Measurements from ENCODE around the gene DLG1. TPM values are rescaled to one million over a fixed set of nuclear protein-coding genes. Genes with fewer than 3 reads are reported as not detected.

The DLG1 gene
- total and polyA plus RNA-seq, 2 of the 4 experiments (the other 2 are of a cell fraction), result 21.2 to 57.7 TPM

DNA sequence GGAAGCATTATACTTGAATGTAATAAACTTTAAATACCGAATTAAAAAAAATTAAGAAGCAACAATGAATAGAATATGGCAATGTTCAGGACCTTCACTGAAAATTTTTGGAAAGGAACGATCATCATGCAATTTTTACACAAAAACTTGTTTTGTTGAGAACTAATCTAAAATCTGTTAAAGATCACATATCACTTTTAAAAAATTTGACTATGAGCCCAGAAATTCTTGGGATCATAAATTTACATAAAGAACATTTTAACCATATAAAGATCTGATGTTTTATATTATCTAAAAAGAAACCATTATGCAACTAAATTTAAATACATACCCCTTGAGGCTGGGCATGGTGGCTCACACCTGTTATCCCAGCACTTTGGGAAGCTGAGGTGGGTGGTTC lies 192.6 kb downstream of the DLG1 start:
- intact Hi-C loops (cut with micrococcal nuclease), result no loop called here
- Histone ChIP-seq H3K4ac (ENCODE audit: low read depth, low read length) (no peak overlapping the region), H4K20me1 (ENCODE audit: insufficient read depth, low read length) (no peaks in the 10 kb centered on the region), H2AFZ (replicated peaks; ENCODE audit: low read length, poor library complexity) (no peak overlapping the region), H3K4me2 (ENCODE audit: low read depth, low read length) (no peak overlapping the region), H2BK5ac (ENCODE audit: low read depth, low read length, poor library complexity, severe bottlenecking) (no peak overlapping the region), H3K56ac (ENCODE audit: extremely low read depth, insufficient read depth, low read length) (no peak overlapping the region), H3K9ac (ENCODE audit: low read depth, low read length) (no peak overlapping the region), H4K8ac (ENCODE audit: low read depth in 2 of 2, low read length in 2 of 2) (no peak overlapping the region), H3K79me1 (ENCODE audit: low read depth in 1 of 2, low read length in 2 of 2) (peaks cover 0 to 3% of the 10 kb centered on the region in 2 experiments; a peak in 1 of 4 replicates), H3K4me1 (ENCODE audit: control insufficient read depth, insufficient read depth, low read length) (peaks cover 2% of the 10 kb centered on the region; the same call in 1 of the 2 replicates), H2BK15ac (ENCODE audit: low read depth, low read length) (no peak overlapping the region), H3K23ac (ENCODE audit: low read depth, low read length) (no peak overlapping the region), H2AK5ac (ENCODE audit: low read depth, low read length) (no peak overlapping the region), H3K18ac (ENCODE audit: low read depth, low read length) (no peak overlapping the region), H3K9me3 (ENCODE audit: control insufficient read depth, insufficient read depth, low read length) (no peaks in the 10 kb centered on the region), H3K27me3 (ENCODE audit: control insufficient read depth, insufficient read depth, low read length) (no peaks in the 10 kb centered on the region), H2BK120ac (ENCODE audit: low read depth, low read length) (no peak overlapping the region), H4K91ac (ENCODE audit: insufficient read depth, low read depth, low read length) (no peak overlapping the region), H3K36me3 (ENCODE audit: control insufficient read depth, insufficient read depth, low read length) (peaks cover 3% of the 10 kb centered on the region), H3K4me3 (ENCODE audit: insufficient read depth, low read depth, low read length) (no peak overlapping the region), H4K5ac (ENCODE audit: low read depth, low read length) (no peak overlapping the region), H3K14ac (replicated peaks; ENCODE audit: low read depth, low read length) (no peak overlapping the region), H3K9me1 (ENCODE audit: insufficient read depth, low read length) (no peaks in the 10 kb centered on the region; the same call in 1 of the 2 replicates), H3K27ac (ENCODE audit: insufficient read depth, low read length) (no peak overlapping the region), H2BK20ac (ENCODE audit: low read depth, low read length) (no peak overlapping the region), H2AK9ac (replicated peaks; ENCODE audit: low read depth, low read length, poor library complexity) (no peak overlapping the region)
- ChIA-PET POLR2A (ENCODE audit: unreplicated experiment) (no interaction called here), CTCF (no interaction called here)
- dilution Hi-C loops (cut with HindIII; ENCODE audit: low sequenced_read_pairs, unreplicated experiment), result no loop called here
- no peak for TF ChIP-seq RAD21 (IDR thresholded peaks at IDR 0.05; ENCODE audit: low read length)
- no peak for TF ChIP-seq CEBPB (IDR thresholded peaks at IDR 0.05; ENCODE audit: low read depth, low read length)
- TF ChIP-seq, protein P1, sequence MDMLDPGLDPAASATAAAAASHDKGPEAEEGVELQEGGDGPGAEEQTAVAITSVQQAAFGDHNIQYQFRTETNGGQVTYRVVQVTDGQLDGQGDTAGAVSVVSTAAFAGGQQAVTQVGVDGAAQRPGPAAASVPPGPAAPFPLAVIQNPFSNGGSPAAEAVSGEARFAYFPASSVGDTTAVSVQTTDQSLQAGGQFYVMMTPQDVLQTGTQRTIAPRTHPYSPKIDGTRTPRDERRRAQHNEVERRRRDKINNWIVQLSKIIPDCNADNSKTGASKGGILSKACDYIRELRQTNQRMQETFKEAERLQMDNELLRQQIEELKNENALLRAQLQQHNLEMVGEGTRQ (IDR thresholded peaks at IDR 0.05; ENCODE audit: low read depth, low read length), result no peak
- no peak for TF ChIP-seq RCOR1 (IDR thresholded peaks at IDR 0.05; ENCODE audit: insufficient replicate concordance, low read length)
- TF ChIP-seq CHD1 (IDR thresholded peaks at IDR 0.05; ENCODE audit: low read depth, low read length), result no peak
- TF ChIP-seq RFX5 (IDR thresholded peaks at IDR 0.05; ENCODE audit: low read depth, low read length), result no peak
- TF ChIP-seq MAZ (IDR thresholded peaks at IDR 0.05; ENCODE audit: borderline replicate concordance, low read depth, low read length), result no peak
- no peak for TF ChIP-seq MAFK (IDR thresholded peaks at IDR 0.05; ENCODE audit: low read depth, low read length)
- no peak for TF ChIP-seq NFE2L2 (IDR thresholded peaks at IDR 0.05; ENCODE audit: low read depth, low read length)
- no peak for TF ChIP-seq POLR2A (IDR thresholded peaks at IDR 0.05; ENCODE audit: low read depth, low read length)
- TF ChIP-seq, protein P2, sequence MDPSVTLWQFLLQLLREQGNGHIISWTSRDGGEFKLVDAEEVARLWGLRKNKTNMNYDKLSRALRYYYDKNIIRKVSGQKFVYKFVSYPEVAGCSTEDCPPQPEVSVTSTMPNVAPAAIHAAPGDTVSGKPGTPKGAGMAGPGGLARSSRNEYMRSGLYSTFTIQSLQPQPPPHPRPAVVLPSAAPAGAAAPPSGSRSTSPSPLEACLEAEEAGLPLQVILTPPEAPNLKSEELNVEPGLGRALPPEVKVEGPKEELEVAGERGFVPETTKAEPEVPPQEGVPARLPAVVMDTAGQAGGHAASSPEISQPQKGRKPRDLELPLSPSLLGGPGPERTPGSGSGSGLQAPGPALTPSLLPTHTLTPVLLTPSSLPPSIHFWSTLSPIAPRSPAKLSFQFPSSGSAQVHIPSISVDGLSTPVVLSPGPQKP (IDR thresholded peaks at IDR 0.05; ENCODE audit: borderline replicate concordance, low read depth, low read length), result no peak
- TF ChIP-seq FOS (IDR thresholded peaks at IDR 0.05; ENCODE audit: low read depth, low read length), result no peak
- no peak for TF ChIP-seq MXI1 (IDR thresholded peaks at IDR 0.05; ENCODE audit: borderline replicate concordance, low read depth, low read length)
- no peak for TF ChIP-seq BHLHE40 (IDR thresholded peaks at IDR 0.05; ENCODE audit: low read depth, low read length)
- no TSS peak for BruUV-seq (replicated peaks)
- no CpG with 5 or more reads among the region's 2 CpGs for WGBS, 2 experiments (ENCODE audit: extremely low coverage in 2 of 2, insufficient read length in 1 of 2)
- DNase-seq (no peak), ATAC-seq (ENCODE audit: low read depth) (no peak)
- in situ Hi-C loops (cut with MboI; ENCODE audit: low sequenced_read_pairs), result no loop called here

Measured in IMR-90 (cell line).